Neural cell (in vitro differentiated cells): ENCODE data around the gene CMTM7. TPM values are rescaled to one million over a fixed set of nuclear protein-coding genes. Genes with fewer than 3 reads are reported as not detected.

Experiments
- H2AFZ ChIP-seq: fragments of 200-600, 300-800 bp; sonication (generic), shearing (Covaris generic); 2 replicates; pipeline ENCODE4 v1.6.0; 2014; ENCODE audit warnings: low read depth, mild to moderate bottlenecking, antibody characterized with exemption, low read length, moderate library complexity
- H3F3A ChIP-seq: fragments of 200-600 bp; shearing (Covaris generic); 2 replicates; pipeline ENCODE4 v1.6.1; 2016; ENCODE audit warnings: mild to moderate bottlenecking, moderate library complexity, mixed read lengths, antibody characterized with exemption, low read length; ENCODE audit not compliant: insufficient read depth, poor library complexity, severe bottlenecking
- H3K27ac ChIP-seq: fragments of 200-600, 300-800 bp; sonication (generic), shearing (Covaris generic); 2 replicates; pipeline ENCODE4 v1.5.1; 2014; ENCODE audit warnings: mild to moderate bottlenecking, low read length, moderate library complexity
- H3K27me3 ChIP-seq: fragments of 300-800, 200-600 bp; sonication (generic), shearing (Covaris generic); 2 replicates; pipeline ENCODE4 v1.6.0; 2014; ENCODE audit warnings: mild to moderate bottlenecking, low read depth, low read length, moderate library complexity; ENCODE audit not compliant: insufficient read depth
- H3K36me3 ChIP-seq: fragments of 300-800, 200-600 bp; sonication (generic), shearing (Covaris generic); 2 replicates; pipeline ENCODE4 v1.5.1; 2014; ENCODE audit warnings: mild to moderate bottlenecking, antibody characterized with exemption, low read length, moderate library complexity; ENCODE audit not compliant: insufficient read depth
- H3K4me2 ChIP-seq: fragments of 300-800, 200-600 bp; sonication (generic), shearing (Covaris generic); 2 replicates; pipeline ENCODE4 v1.6.0; 2014; ENCODE audit warnings: mild to moderate bottlenecking, low read length
- H3K4me3 ChIP-seq: fragments of 300-800, 200-600 bp; sonication (generic), shearing (Covaris generic); 2 replicates; pipeline ENCODE4 v1.5.1; 2014; ENCODE audit warnings: mild to moderate bottlenecking, low read length, moderate library complexity
- H3K79me2 ChIP-seq: fragments of 200-600 bp; shearing (Covaris generic); replicated peaks from 2 replicates; pipeline ENCODE4 v1.6.0; 2014; ENCODE audit warnings: mild to moderate bottlenecking, low read length, moderate library complexity; ENCODE audit not compliant: insufficient read depth
- H3K9ac ChIP-seq: fragments of 300-800, 200-600 bp; sonication (generic), shearing (Covaris generic); 2 replicates; pipeline ENCODE4 v1.6.1; 2016; ENCODE audit warnings: mild to moderate bottlenecking, low read length, mixed read lengths
- H3K9me2 ChIP-seq: fragments of 200-600 bp; shearing (Covaris generic); 2 replicates; pipeline ENCODE4 v1.6.1; 2016; ENCODE audit warnings: mild to moderate bottlenecking, low read length, mixed read lengths; ENCODE audit not compliant: insufficient read depth
- H3K9me3 ChIP-seq: fragments of 200-600, 300-800 bp; sonication (generic), shearing (Covaris generic); 2 replicates; pipeline ENCODE4 v1.6.1; 2016; ENCODE audit warnings: mild to moderate bottlenecking, mixed run types, low read length, moderate library complexity, mixed read lengths
- H4K20me1 ChIP-seq: fragments of 200-600 bp; shearing (Covaris generic); 2 replicates; pipeline ENCODE4 v1.6.1; 2016; ENCODE audit warnings: mild to moderate bottlenecking, mixed run types; ENCODE audit not compliant: insufficient read depth
- CTCF ChIP-seq: fragments of 450-650 bp; IDR thresholded peaks from 2 replicates; pipeline ENCODE4 v1.5.1; 2014; ENCODE audit warnings: antibody characterized with exemption, mild to moderate bottlenecking, moderate library complexity; ENCODE audit not compliant: poor library complexity, severe bottlenecking
- EP300 ChIP-seq: fragments of 450-650 bp; conservative IDR thresholded peaks from 2 replicates; pipeline ENCODE4 v1.6.1; 2014; ENCODE audit warnings: antibody characterized with exemption, mild to moderate bottlenecking, moderate library complexity; ENCODE audit not compliant: poor library complexity, severe bottlenecking
- EZH2 ChIP-seq: fragments of 200-600, 300-800 bp; shearing (Covaris generic), sonication (generic); IDR thresholded peaks from 2 replicates; pipeline ENCODE4 v1.6.1; 2014; ENCODE audit warnings: antibody characterized with exemption, low read length, borderline replicate concordance, mild to moderate bottlenecking; ENCODE audit not compliant: insufficient read depth, poor library complexity, severe bottlenecking
- MXI1 ChIP-seq: fragments of 450-650 bp; conservative IDR thresholded peaks from 2 replicates; pipeline ENCODE4 v1.6.1; 2014; ENCODE audit warnings: antibody characterized with exemption, mild to moderate bottlenecking; ENCODE audit not compliant: poor library complexity, severe bottlenecking
- POLR2AphosphoS5 ChIP-seq: IDR thresholded peaks from 2 replicates; pipeline ENCODE4 v1.6.1; 2012
- RAD21 ChIP-seq: fragments of 450-650 bp; conservative IDR thresholded peaks from 2 replicates; pipeline ENCODE4 v1.6.1; 2014; ENCODE audit warnings: antibody characterized with exemption, mild to moderate bottlenecking, moderate library complexity
- REST ChIP-seq: IDR thresholded peaks from 2 replicates; pipeline ENCODE4 v1.6.1; 2012; ENCODE audit warnings: borderline replicate concordance
- SMC3 ChIP-seq: fragments of 450-650 bp; conservative IDR thresholded peaks from 2 replicates; pipeline ENCODE4 v1.6.1; 2014; ENCODE audit warnings: antibody characterized with exemption, mild to moderate bottlenecking, moderate library complexity; ENCODE audit not compliant: poor library complexity
- TAF1 ChIP-seq: IDR thresholded peaks from 2 replicates; pipeline ENCODE4 v1.6.1; 2012; ENCODE audit warnings: low read depth
- polyA plus RNA-seq: library from polyadenylated mRNA; depleted of rRNA; stranded (reverse); fragments of >200 nt; gene quantifications from 2 replicates; pipeline ENCODE4 v1.2.3, GENCODE V29; 2014

The CMTM7 gene
- polyA plus RNA-seq, 1 donor from 2014 or later: 0.57 TPM

GRCh38 chr3:32379831-32380500 lies 11.7 kb upstream of the CMTM7 start:
- no peak overlapping the region for H3K4me3 ChIP-seq
- H4K20me1 ChIP-seq: no peaks in the 10 kb centered on the region
- H3K27ac ChIP-seq: peak overlapping the region; percentile 24
- H3K9ac ChIP-seq: no peak overlapping the region
- no peak overlapping the region for H2AFZ ChIP-seq
- no peak overlapping the region for H3K4me2 ChIP-seq
- no peaks in the 10 kb centered on the region for H3K36me3 ChIP-seq
- H3F3A ChIP-seq: no peaks in the 10 kb centered on the region
- H3K9me3 ChIP-seq: no peaks in the 10 kb centered on the region
- no peaks in the 10 kb centered on the region for H3K9me2 ChIP-seq
- TF ChIP-seq RAD21 (no peak), EZH2 (no peak), REST (peak; percentile 84), POLR2AphosphoS5 (peak; percentile 58), EP300 (peak; percentile 81), TAF1 (no peak)
- H3K27me3 ChIP-seq: no peaks in the 10 kb centered on the region
- no peaks in the 10 kb centered on the region for H3K79me2 ChIP-seq

- no peaks in the 10 kb centered on the region for H4K20me1 ChIP-seq
- no peak overlapping the region for H3K4me3 ChIP-seq
- no peaks in the 10 kb centered on the region for H3F3A ChIP-seq
- TF ChIP-seq SMC3 (no peak), REST (no peak), MXI1 (no peak), CTCF (no peak)
- no peaks in the 10 kb centered on the region for H3K9me3 ChIP-seq
- no peak overlapping the region for H3K27ac ChIP-seq
- H3K27me3 ChIP-seq: no peaks in the 10 kb centered on the region
- H3K9me2 ChIP-seq: no peaks in the 10 kb centered on the region
- H3K36me3 ChIP-seq: no peaks in the 10 kb centered on the region
- H3K4me2 ChIP-seq: no peak overlapping the region
- H3K9ac ChIP-seq: no peak overlapping the region
- H2AFZ ChIP-seq: no peak overlapping the region
- no peaks in the 10 kb centered on the region for H3K79me2 ChIP-seq
These were observed 9.7 kb upstream of the CMTM7 start for GRCh38 chr3:32381922-32382321.
